ENCODE measurements around the gene GRIA2.

Gene GRIA2

DNA sequence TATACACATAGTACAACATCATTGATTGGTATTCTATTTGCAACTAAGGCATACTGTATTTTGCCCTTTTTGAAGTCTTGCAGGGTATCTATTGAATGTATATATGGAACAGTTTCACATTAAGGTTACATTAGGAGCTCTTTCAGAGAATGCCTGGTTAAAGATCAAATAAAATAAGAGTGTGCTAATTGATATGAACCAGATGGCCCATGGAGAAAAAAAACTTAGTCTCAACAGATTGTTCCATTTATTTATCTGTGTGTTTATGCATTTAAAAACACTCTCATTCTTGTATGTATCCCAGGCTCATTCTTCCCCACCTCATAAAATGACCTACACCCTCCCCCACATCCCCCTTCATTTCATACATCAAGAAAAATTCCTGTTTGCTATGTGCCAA is 35.2 kb upstream of the GRIA2 start:
- H3K4me1 ChIP-seq (ENCODE audit: low read length): no peaks in the 10 kb centered on the region
- H3K79me2 ChIP-seq (ENCODE audit: low read length): no peaks in the 10 kb centered on the region
- no peak overlapping the region for H3K4me2 ChIP-seq (ENCODE audit: low read depth, low read length)
- H3K9me2 ChIP-seq (replicated peaks; ENCODE audit: insufficient read depth, low read length): no peaks in the 10 kb centered on the region
- no peaks in the 10 kb centered on the region for H3K36me3 ChIP-seq (replicated peaks; ENCODE audit: insufficient read depth, low read length)
- H3K9me3 ChIP-seq (replicated peaks; ENCODE audit: insufficient read depth, low read length): no peaks in the 10 kb centered on the region
- TF ChIP-seq EZH2 (optimal IDR thresholded peaks at IDR 0.05; ENCODE audit: low read depth, low read length): no peak
- TF ChIP-seq, protein P1, sequence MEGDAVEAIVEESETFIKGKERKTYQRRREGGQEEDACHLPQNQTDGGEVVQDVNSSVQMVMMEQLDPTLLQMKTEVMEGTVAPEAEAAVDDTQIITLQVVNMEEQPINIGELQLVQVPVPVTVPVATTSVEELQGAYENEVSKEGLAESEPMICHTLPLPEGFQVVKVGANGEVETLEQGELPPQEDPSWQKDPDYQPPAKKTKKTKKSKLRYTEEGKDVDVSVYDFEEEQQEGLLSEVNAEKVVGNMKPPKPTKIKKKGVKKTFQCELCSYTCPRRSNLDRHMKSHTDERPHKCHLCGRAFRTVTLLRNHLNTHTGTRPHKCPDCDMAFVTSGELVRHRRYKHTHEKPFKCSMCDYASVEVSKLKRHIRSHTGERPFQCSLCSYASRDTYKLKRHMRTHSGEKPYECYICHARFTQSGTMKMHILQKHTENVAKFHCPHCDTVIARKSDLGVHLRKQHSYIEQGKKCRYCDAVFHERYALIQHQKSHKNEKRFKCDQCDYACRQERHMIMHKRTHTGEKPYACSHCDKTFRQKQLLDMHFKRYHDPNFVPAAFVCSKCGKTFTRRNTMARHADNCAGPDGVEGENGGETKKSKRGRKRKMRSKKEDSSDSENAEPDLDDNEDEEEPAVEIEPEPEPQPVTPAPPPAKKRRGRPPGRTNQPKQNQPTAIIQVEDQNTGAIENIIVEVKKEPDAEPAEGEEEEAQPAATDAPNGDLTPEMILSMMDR (IDR thresholded peaks at IDR 0.05; ENCODE audit: low read length): no peak
- no peak for TF ChIP-seq EZH2phosphoT487 (IDR thresholded peaks at IDR 0.05; ENCODE audit: low read length)
- no peaks in the 10 kb centered on the region for H3F3A ChIP-seq (ENCODE audit: insufficient read depth, low read length)
- no peaks in the 10 kb centered on the region for H4K20me1 ChIP-seq (ENCODE audit: insufficient read depth, low read length)
- no peak overlapping the region for H2AFZ ChIP-seq (ENCODE audit: low read length)
- DNase-seq: no peak
- H3K27ac ChIP-seq (ENCODE audit: low read length): no peak overlapping the region
- no peak overlapping the region for H3K4me3 ChIP-seq (ENCODE audit: low read length)
- no peak overlapping the region for H3K9ac ChIP-seq (ENCODE audit: low read length)
- H3K27me3 ChIP-seq (replicated peaks; ENCODE audit: insufficient read depth, low read length): no peaks in the 10 kb centered on the region

DNA sequence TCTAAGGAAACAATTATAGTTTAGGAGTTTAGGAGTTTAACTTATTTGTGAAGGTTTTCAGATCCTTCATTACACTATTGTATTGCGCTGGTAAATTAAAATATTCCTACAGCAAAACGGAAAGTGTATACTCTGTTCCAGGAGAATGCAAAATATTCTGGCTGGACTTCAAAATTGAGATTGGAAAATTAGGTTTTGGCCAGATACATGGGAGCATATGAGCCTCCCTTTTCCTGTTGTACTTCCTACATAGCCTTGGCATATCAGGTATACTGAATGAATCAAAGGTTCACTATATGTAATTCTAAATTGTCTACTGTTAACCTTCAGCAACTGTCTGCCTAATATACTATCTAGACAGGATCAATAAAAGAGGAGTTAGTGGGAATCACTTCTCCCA is 25.2 kb upstream of the GRIA2 start:
- Histone ChIP-seq H3K9me3 (replicated peaks; ENCODE audit: insufficient read depth, low read length) (no peaks in the 10 kb centered on the region), H3K9ac (ENCODE audit: low read length) (no peak overlapping the region), H3K79me2 (ENCODE audit: low read length) (no peaks in the 10 kb centered on the region), H3K4me3 (ENCODE audit: low read length) (no peak overlapping the region), H3K9me2 (replicated peaks; ENCODE audit: insufficient read depth, low read length) (no peaks in the 10 kb centered on the region), H3K27me3 (replicated peaks; ENCODE audit: insufficient read depth, low read length) (no peaks in the 10 kb centered on the region), H3K27ac (ENCODE audit: low read length) (no peak overlapping the region), H4K20me1 (ENCODE audit: insufficient read depth, low read length) (no peaks in the 10 kb centered on the region), H3K36me3 (replicated peaks; ENCODE audit: insufficient read depth, low read length) (no peaks in the 10 kb centered on the region), H3F3A (ENCODE audit: insufficient read depth, low read length) (no peaks in the 10 kb centered on the region), H3K4me1 (ENCODE audit: low read length) (no peaks in the 10 kb centered on the region), H3K4me2 (ENCODE audit: low read depth, low read length) (no peak overlapping the region), H2AFZ (ENCODE audit: low read length) (no peak overlapping the region)
- DNase-seq: no peak
- TF ChIP-seq, protein P1 (IDR thresholded peaks at IDR 0.05; ENCODE audit: low read length): no peak
- TF ChIP-seq EZH2phosphoT487 (IDR thresholded peaks at IDR 0.05; ENCODE audit: low read length) (no peak), EZH2 (optimal IDR thresholded peaks at IDR 0.05; ENCODE audit: low read depth, low read length) (no peak)

DNA sequence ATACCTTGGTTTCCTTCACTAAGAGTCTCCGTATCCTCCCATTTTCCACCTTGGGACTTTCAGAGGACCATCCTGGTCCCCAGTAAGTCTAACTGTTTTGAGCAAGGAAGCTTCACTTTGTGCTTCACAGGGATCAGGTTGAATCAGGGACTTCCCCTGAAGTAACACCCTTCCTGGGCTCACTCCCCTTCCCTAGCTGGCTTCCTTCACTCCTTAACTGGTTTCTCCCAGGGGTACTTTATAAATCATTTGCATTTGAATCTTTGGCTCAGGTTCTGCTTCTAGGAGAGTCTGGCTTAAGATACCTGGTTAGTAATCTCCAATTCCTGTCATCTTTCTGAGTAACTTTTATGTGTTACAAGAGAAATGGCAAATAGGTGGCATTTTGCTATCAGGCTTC is 24.5 kb upstream of the GRIA2 start:
- H3K4me2 ChIP-seq (ENCODE audit: low read depth, low read length): no peak overlapping the region
- TF ChIP-seq, protein P1 (IDR thresholded peaks at IDR 0.05; ENCODE audit: low read length): no peak
- TF ChIP-seq EZH2phosphoT487 (IDR thresholded peaks at IDR 0.05; ENCODE audit: low read length) (no peak), EZH2 (optimal IDR thresholded peaks at IDR 0.05; ENCODE audit: low read depth, low read length) (no peak)

More for the DNA sequence above, 24.5 kb upstream of the GRIA2 start:
- H3F3A ChIP-seq (ENCODE audit: insufficient read depth, low read length): no peaks in the 10 kb centered on the region
- H3K36me3 ChIP-seq (replicated peaks; ENCODE audit: insufficient read depth, low read length): no peaks in the 10 kb centered on the region
- H3K27ac ChIP-seq (ENCODE audit: low read length): no peak overlapping the region
- H3K4me3 ChIP-seq (ENCODE audit: low read length): no peak overlapping the region
- no peaks in the 10 kb centered on the region for H3K9me3 ChIP-seq (replicated peaks; ENCODE audit: insufficient read depth, low read length)
- H4K20me1 ChIP-seq (ENCODE audit: insufficient read depth, low read length): no peaks in the 10 kb centered on the region
- no peaks in the 10 kb centered on the region for H3K27me3 ChIP-seq (replicated peaks; ENCODE audit: insufficient read depth, low read length)
- no peaks in the 10 kb centered on the region for H3K79me2 ChIP-seq (ENCODE audit: low read length)
- H3K4me1 ChIP-seq (ENCODE audit: low read length): no peaks in the 10 kb centered on the region
- no peaks in the 10 kb centered on the region for H3K9me2 ChIP-seq (replicated peaks; ENCODE audit: insufficient read depth, low read length)
- no peak overlapping the region for H2AFZ ChIP-seq (ENCODE audit: low read length)
- no peak for DNase-seq
- no peak overlapping the region for H3K9ac ChIP-seq (ENCODE audit: low read length)

Measured in MM.1S (cell line).